ENCODE data around the gene OLIG2. TPM values are rescaled to one million over a fixed set of nuclear protein-coding genes. Genes with fewer than 3 reads are reported as not detected.

OLIG2 gene
- polyA plus RNA-seq, 2 donors = not detected

DNA sequence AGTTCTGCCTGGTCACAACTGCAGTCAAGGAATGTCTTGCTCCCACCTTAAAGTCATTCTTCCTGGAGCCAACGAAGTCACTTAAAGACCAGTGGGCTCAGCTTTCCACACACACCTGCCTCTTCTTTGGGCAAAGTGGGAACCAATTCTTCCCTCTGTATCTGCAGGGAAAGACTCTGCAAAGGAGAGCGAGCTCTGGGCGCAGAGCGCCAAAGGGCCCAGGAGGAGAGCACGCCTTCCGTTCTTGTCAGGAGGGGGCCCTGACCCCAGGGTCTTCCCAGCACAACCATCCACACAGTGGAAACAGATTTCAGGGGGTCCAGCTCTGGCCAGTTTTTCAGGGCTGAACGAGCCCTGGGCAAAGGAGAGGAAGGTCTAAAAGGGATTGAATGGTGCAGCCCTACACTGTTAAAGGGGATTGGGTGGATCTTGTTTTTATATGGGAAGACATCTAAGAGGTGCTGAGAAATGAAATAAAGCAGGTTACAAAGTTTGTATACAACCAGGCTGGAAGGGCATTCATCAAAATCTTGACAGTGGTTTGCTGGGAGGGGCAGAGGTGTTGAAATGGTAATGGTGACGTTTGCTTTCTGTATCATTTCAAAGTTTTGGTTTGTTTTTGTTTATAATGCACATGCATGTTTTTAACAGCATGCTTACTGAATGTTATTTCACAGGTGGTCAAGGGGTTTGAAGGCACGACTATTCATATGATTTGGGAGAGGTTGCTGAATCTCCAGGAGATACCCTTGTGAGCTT is 6.8 kb upstream of the OLIG2 start:
- no peak overlapping the region for H3K27ac ChIP-seq (ENCODE audit: low read depth in 2 of 2, low read length in 1 of 2)
- H3K4me3 ChIP-seq (ENCODE audit: low read depth in 1 of 2, low read length in 2 of 2) = no peak overlapping the region
- peaks cover 0 to 3% of the 10 kb centered on the region in 2 donors for H3K4me1 ChIP-seq (ENCODE audit: control insufficient read depth in 2 of 2, insufficient read depth in 2 of 2, low read length in 1 of 2)
- H3K27me3 ChIP-seq (ENCODE audit: control insufficient read depth in 1 of 2, insufficient read depth in 2 of 2, low read length in 2 of 2) = peaks cover 19 to 22% of the 10 kb centered on the region in 2 donors
- WGBS, 2 donors = 26 to 28% methylated on average over 9 of the region's 9 CpGs
- H3K9me3 ChIP-seq (ENCODE audit: control insufficient read depth in 2 of 2, insufficient read depth in 1 of 2, low read depth in 1 of 2, low read length in 1 of 2) = peaks cover 0 to 5% of the 10 kb centered on the region in 2 donors
- H3K36me3 ChIP-seq (ENCODE audit: control insufficient read depth in 2 of 2, insufficient read depth in 2 of 2, low read length in 1 of 2) = no peaks in the 10 kb centered on the region

DNA sequence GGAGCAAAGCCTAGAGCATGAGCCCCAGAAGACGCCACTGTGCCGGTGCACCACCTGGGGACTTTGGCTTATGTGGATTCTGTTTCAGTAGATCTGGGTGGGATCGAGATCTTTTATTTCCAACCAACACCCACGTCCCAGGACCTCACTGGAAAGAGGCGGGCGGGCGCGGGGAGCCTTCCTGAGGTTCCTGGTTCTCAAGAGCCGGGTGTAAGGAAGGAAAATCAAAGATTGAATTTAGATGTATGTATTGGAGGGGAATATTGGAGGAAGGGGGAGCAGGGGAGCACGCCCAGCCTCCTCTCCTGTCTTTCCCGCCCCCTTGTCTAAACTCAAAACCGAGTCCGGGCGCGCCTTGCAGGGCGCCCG is 6.2 kb upstream of the OLIG2 start:
- H3K36me3 ChIP-seq (ENCODE audit: control insufficient read depth in 2 of 2, insufficient read depth in 2 of 2, low read length in 1 of 2) = no peaks in the 10 kb centered on the region
- peaks cover 0 to 3% of the 10 kb centered on the region in 2 donors for H3K4me1 ChIP-seq (ENCODE audit: control insufficient read depth in 2 of 2, insufficient read depth in 2 of 2, low read length in 1 of 2)
- WGBS, 2 donors = 5 to 8% methylated on average over 16 to 17 of the region's 17 CpGs
- peak overlapping the region in 1 of 2 donors; percentile 17 for H3K4me3 ChIP-seq (ENCODE audit: low read depth in 1 of 2, low read length in 2 of 2)
- H3K27ac ChIP-seq (ENCODE audit: low read depth in 2 of 2, low read length in 1 of 2) = no peak overlapping the region
- H3K27me3 ChIP-seq (ENCODE audit: control insufficient read depth in 1 of 2, insufficient read depth in 2 of 2, low read length in 2 of 2) = peaks cover 20 to 27% of the 10 kb centered on the region in 2 donors
- H3K9me3 ChIP-seq (ENCODE audit: control insufficient read depth in 2 of 2, insufficient read depth in 1 of 2, low read depth in 1 of 2, low read length in 1 of 2) = peaks cover 0 to 2% of the 10 kb centered on the region in 2 donors

- 1 to 2% methylated on average over 51 to 55 of the region's 55 CpGs for WGBS, 2 donors
- H3K4me3 ChIP-seq (ENCODE audit: low read depth in 1 of 2, low read length in 2 of 2) = peak overlapping the region in 1 of 2 donors; percentile 17
Observed at GRCh38 chr21:33019885-33020557, 5.7 kb upstream of the OLIG2 start.

GRCh38 chr21:33020558-33021100 is 5.1 kb upstream of the OLIG2 start:
- Histone ChIP-seq H3K27me3 (ENCODE audit: control insufficient read depth in 1 of 2, insufficient read depth in 2 of 2, low read length in 2 of 2) (peaks cover 20 to 37% of the 10 kb centered on the region in 2 donors), H3K4me3 (ENCODE audit: low read depth in 1 of 2, low read length in 2 of 2) (no peak overlapping the region), H3K9me3 (ENCODE audit: control insufficient read depth in 2 of 2, insufficient read depth in 1 of 2, low read depth in 1 of 2, low read length in 1 of 2) (no peaks in the 10 kb centered on the region), H3K36me3 (ENCODE audit: control insufficient read depth in 2 of 2, insufficient read depth in 2 of 2, low read length in 1 of 2) (no peaks in the 10 kb centered on the region), H3K4me1 (ENCODE audit: control insufficient read depth in 2 of 2, insufficient read depth in 2 of 2, low read length in 1 of 2) (peaks cover 0 to 3% of the 10 kb centered on the region in 2 donors), H3K27ac (ENCODE audit: low read depth in 2 of 2, low read length in 1 of 2) (no peak overlapping the region)
- 1 to 4% methylated on average over 14 to 16 of the region's 16 CpGs for WGBS, 2 donors

More at GRCh38 chr21:33019885-33020557, 5.7 kb upstream of the OLIG2 start:
- Histone ChIP-seq H3K4me1 (ENCODE audit: control insufficient read depth in 2 of 2, insufficient read depth in 2 of 2, low read length in 1 of 2) (peaks cover 0 to 3% of the 10 kb centered on the region in 2 donors), H3K27ac (ENCODE audit: low read depth in 2 of 2, low read length in 1 of 2) (no peak overlapping the region), H3K9me3 (ENCODE audit: control insufficient read depth in 2 of 2, insufficient read depth in 1 of 2, low read depth in 1 of 2, low read length in 1 of 2) (no peaks in the 10 kb centered on the region), H3K36me3 (ENCODE audit: control insufficient read depth in 2 of 2, insufficient read depth in 2 of 2, low read length in 1 of 2) (no peaks in the 10 kb centered on the region), H3K27me3 (ENCODE audit: control insufficient read depth in 1 of 2, insufficient read depth in 2 of 2, low read length in 2 of 2) (peaks cover 20 to 32% of the 10 kb centered on the region in 2 donors)

DNA sequence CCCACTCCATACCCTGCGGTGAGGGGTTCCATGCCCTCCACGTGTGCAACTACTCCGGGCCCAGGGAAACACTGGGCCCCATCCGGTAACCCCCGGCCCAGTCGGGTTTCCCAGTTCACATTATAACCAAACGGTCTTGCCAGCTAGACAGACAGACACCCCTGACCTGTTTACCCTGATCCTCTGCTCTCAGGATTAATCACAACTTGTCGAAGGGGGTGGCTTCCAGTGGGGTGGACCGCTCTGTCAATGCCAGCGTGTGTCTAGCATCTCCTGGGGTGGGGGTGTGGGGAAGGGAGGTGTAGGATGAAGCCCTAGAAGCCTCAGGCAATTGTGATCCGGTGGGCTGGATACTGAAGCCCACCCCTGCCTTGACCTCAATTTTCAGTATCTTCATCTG is 4.6 kb upstream of the OLIG2 start:
- WGBS, 2 donors = 13 to 14% methylated on average over 11 of the region's 11 CpGs
- H3K27ac ChIP-seq (ENCODE audit: low read depth in 2 of 2, low read length in 1 of 2) = no peak overlapping the region
- no peaks in the 10 kb centered on the region for H3K36me3 ChIP-seq (ENCODE audit: control insufficient read depth in 2 of 2, insufficient read depth in 2 of 2, low read length in 1 of 2)
- no peak overlapping the region for H3K4me3 ChIP-seq (ENCODE audit: low read depth in 1 of 2, low read length in 2 of 2)
- peaks cover 0 to 7% of the 10 kb centered on the region in 2 donors for H3K4me1 ChIP-seq (ENCODE audit: control insufficient read depth in 2 of 2, insufficient read depth in 2 of 2, low read length in 1 of 2)
- H3K27me3 ChIP-seq (ENCODE audit: control insufficient read depth in 1 of 2, insufficient read depth in 2 of 2, low read length in 2 of 2) = peaks cover 22 to 42% of the 10 kb centered on the region in 2 donors
- H3K9me3 ChIP-seq (ENCODE audit: control insufficient read depth in 2 of 2, insufficient read depth in 1 of 2, low read depth in 1 of 2, low read length in 1 of 2) = no peaks in the 10 kb centered on the region

- 10 to 20% methylated on average over 4 of the region's 4 CpGs for WGBS, 2 donors
- H3K36me3 ChIP-seq (ENCODE audit: control insufficient read depth in 2 of 2, insufficient read depth in 2 of 2, low read length in 1 of 2) = no peaks in the 10 kb centered on the region
- H3K27me3 ChIP-seq (ENCODE audit: control insufficient read depth in 1 of 2, insufficient read depth in 2 of 2, low read length in 2 of 2) = peaks cover 22 to 42% of the 10 kb centered on the region in 2 donors
- H3K9me3 ChIP-seq (ENCODE audit: control insufficient read depth in 2 of 2, insufficient read depth in 1 of 2, low read depth in 1 of 2, low read length in 1 of 2) = no peaks in the 10 kb centered on the region
- no peak overlapping the region for H3K27ac ChIP-seq (ENCODE audit: low read depth in 2 of 2, low read length in 1 of 2)
- no peak overlapping the region for H3K4me3 ChIP-seq (ENCODE audit: low read depth in 1 of 2, low read length in 2 of 2)
- peaks cover 0 to 7% of the 10 kb centered on the region in 2 donors for H3K4me1 ChIP-seq (ENCODE audit: control insufficient read depth in 2 of 2, insufficient read depth in 2 of 2, low read length in 1 of 2)
Observed at GRCh38 chr21:33021667-33022066, 4.1 kb upstream of the OLIG2 start.

DNA sequence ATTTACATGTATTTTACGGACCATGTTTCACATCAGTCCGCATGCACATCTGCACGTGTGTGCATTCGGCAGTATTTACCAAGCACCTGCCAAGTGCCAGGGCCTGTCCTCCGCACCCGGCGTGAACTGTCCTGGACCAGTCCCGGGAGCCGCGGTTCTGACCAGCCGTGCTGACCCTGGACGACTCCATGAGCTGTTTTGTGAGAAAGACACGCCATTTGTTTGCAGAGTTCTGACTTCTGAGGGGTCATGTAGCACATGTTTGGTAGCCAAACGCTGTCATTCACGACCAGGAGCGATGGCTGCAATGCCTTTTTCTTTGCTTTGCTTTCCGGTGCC is 3.3 kb upstream of the OLIG2 start:
- Histone ChIP-seq H3K9me3 (ENCODE audit: control insufficient read depth in 2 of 2, insufficient read depth in 1 of 2, low read depth in 1 of 2, low read length in 1 of 2) (no peaks in the 10 kb centered on the region), H3K4me1 (ENCODE audit: control insufficient read depth in 2 of 2, insufficient read depth in 2 of 2, low read length in 1 of 2) (peaks cover 4 to 11% of the 10 kb centered on the region in 2 donors), H3K27ac (ENCODE audit: low read depth in 2 of 2, low read length in 1 of 2) (no peak overlapping the region), H3K27me3 (ENCODE audit: control insufficient read depth in 1 of 2, insufficient read depth in 2 of 2, low read length in 2 of 2) (peaks cover 26 to 50% of the 10 kb centered on the region in 2 donors), H3K36me3 (ENCODE audit: control insufficient read depth in 2 of 2, insufficient read depth in 2 of 2, low read length in 1 of 2) (no peaks in the 10 kb centered on the region), H3K4me3 (ENCODE audit: low read depth in 1 of 2, low read length in 2 of 2) (no peak overlapping the region)
- 7 to 11% methylated on average over 17 of the region's 17 CpGs for WGBS, 2 donors

- H3K4me3 ChIP-seq (ENCODE audit: low read depth in 1 of 2, low read length in 2 of 2) = no peak overlapping the region
Observed at GRCh38 chr21:33022828-33023573, 2.7 kb upstream of the OLIG2 start.

GRCh38 chr21:33023574-33024200 is 2.0 kb upstream of the OLIG2 start:
- Histone ChIP-seq H3K9me3 (ENCODE audit: control insufficient read depth in 2 of 2, insufficient read depth in 1 of 2, low read depth in 1 of 2, low read length in 1 of 2) (no peaks in the 10 kb centered on the region), H3K27ac (ENCODE audit: low read depth in 2 of 2, low read length in 1 of 2) (no peak overlapping the region), H3K27me3 (ENCODE audit: control insufficient read depth in 1 of 2, insufficient read depth in 2 of 2, low read length in 2 of 2) (peaks cover 27 to 59% of the 10 kb centered on the region in 2 donors), H3K4me1 (ENCODE audit: control insufficient read depth in 2 of 2, insufficient read depth in 2 of 2, low read length in 1 of 2) (peaks cover 4 to 11% of the 10 kb centered on the region in 2 donors), H3K4me3 (ENCODE audit: low read depth in 1 of 2, low read length in 2 of 2) (no peak overlapping the region), H3K36me3 (ENCODE audit: control insufficient read depth in 2 of 2, insufficient read depth in 2 of 2, low read length in 1 of 2) (no peaks in the 10 kb centered on the region)
- 4 to 5% methylated on average over 49 of the region's 49 CpGs for WGBS, 2 donors

More at GRCh38 chr21:33022828-33023573, 2.7 kb upstream of the OLIG2 start:
- peaks cover 4 to 11% of the 10 kb centered on the region in 2 donors for H3K4me1 ChIP-seq (ENCODE audit: control insufficient read depth in 2 of 2, insufficient read depth in 2 of 2, low read length in 1 of 2)
- no peak overlapping the region for H3K27ac ChIP-seq (ENCODE audit: low read depth in 2 of 2, low read length in 1 of 2)
- H3K27me3 ChIP-seq (ENCODE audit: control insufficient read depth in 1 of 2, insufficient read depth in 2 of 2, low read length in 2 of 2) = peaks cover 27 to 55% of the 10 kb centered on the region in 2 donors
- WGBS, 2 donors = 2 to 5% methylated on average over 50 to 52 of the region's 52 CpGs
- no peaks in the 10 kb centered on the region for H3K36me3 ChIP-seq (ENCODE audit: control insufficient read depth in 2 of 2, insufficient read depth in 2 of 2, low read length in 1 of 2)
- no peaks in the 10 kb centered on the region for H3K9me3 ChIP-seq (ENCODE audit: control insufficient read depth in 2 of 2, insufficient read depth in 1 of 2, low read depth in 1 of 2, low read length in 1 of 2)

Measured in esophagus (tissue), 2 donors.